H1 (cell line): ENCODE measurements around the gene ANKRD40CL.

Source experiments
- EGR1 ChIP-seq: IDR thresholded peaks from 2 replicates; pipeline ENCODE4 v1.6.1; 2011; ENCODE audit warnings: low read depth, low read length, borderline replicate concordance
- POLR2A ChIP-seq, 2 experiments: IDR thresholded peaks; 1 replicate in 1 of 2; 2 replicates in 1 of 2; pipeline ENCODE4 v1.6.1; 2011; ENCODE audit warnings: low read depth in 2 of 2, low read length in 2 of 2, mild to moderate bottlenecking in 2 of 2; ENCODE audit errors: control extremely low read depth in 1 of 2
- TAF1 ChIP-seq: IDR thresholded peaks from 2 replicates; pipeline ENCODE4 v1.6.1; 2011; ENCODE audit warnings: mild to moderate bottlenecking, low read depth, low read length
- TCF12 ChIP-seq: IDR thresholded peaks from 2 replicates; pipeline ENCODE4 v1.6.1; 2011; ENCODE audit warnings: low read depth, mild to moderate bottlenecking, low read length
- TF ChIP-seq, protein P1 (sequence below): IDR thresholded peaks from 2 replicates; pipeline ENCODE4 v1.6.1; 2012; ENCODE audit warnings: inconsistent platforms
- TF ChIP-seq, protein P2 (sequence below), 3 experiments: IDR thresholded peaks; 1 replicate in 2 of 3; 2 replicates in 1 of 3; pipeline versions ENCODE4 v1.5.1 to v1.6.1; 2011; ENCODE audit warnings: low read length in 3 of 3, mild to moderate bottlenecking in 3 of 3, inconsistent platforms in 2 of 3, low read depth in 1 of 3, moderate library complexity in 1 of 3; ENCODE audit not compliant: insufficient read depth in 1 of 3; ENCODE audit errors: control extremely low read depth in 1 of 3

GRCh38 chr17:50728112-50728429, 39.2 kb downstream of the ANKRD40CL start:
- no peak for TF ChIP-seq TAF1
- TF ChIP-seq, protein P1, sequence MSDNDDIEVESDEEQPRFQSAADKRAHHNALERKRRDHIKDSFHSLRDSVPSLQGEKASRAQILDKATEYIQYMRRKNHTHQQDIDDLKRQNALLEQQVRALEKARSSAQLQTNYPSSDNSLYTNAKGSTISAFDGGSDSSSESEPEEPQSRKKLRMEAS = no peak
- no peak for TF ChIP-seq EGR1
- TF ChIP-seq, protein P2, sequence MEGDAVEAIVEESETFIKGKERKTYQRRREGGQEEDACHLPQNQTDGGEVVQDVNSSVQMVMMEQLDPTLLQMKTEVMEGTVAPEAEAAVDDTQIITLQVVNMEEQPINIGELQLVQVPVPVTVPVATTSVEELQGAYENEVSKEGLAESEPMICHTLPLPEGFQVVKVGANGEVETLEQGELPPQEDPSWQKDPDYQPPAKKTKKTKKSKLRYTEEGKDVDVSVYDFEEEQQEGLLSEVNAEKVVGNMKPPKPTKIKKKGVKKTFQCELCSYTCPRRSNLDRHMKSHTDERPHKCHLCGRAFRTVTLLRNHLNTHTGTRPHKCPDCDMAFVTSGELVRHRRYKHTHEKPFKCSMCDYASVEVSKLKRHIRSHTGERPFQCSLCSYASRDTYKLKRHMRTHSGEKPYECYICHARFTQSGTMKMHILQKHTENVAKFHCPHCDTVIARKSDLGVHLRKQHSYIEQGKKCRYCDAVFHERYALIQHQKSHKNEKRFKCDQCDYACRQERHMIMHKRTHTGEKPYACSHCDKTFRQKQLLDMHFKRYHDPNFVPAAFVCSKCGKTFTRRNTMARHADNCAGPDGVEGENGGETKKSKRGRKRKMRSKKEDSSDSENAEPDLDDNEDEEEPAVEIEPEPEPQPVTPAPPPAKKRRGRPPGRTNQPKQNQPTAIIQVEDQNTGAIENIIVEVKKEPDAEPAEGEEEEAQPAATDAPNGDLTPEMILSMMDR (IDR thresholded peaks at IDR 0.05; ENCODE audit: control extremely low read depth in 1 of 3, insufficient read depth in 1 of 3, low read depth in 1 of 3, low read length in 3 of 3) = no peak
- no peak for TF ChIP-seq TCF12
- no peak for TF ChIP-seq POLR2A (IDR thresholded peaks at IDR 0.05; ENCODE audit: control extremely low read depth in 1 of 2, low read depth in 2 of 2, low read length in 2 of 2)
